Measurements from ENCODE around the gene RHOBTB3. TPM values are rescaled to one million over a fixed set of nuclear protein-coding genes. Genes with fewer than 3 reads are reported as not detected.
A peak's percentile ranks its signal among the peaks of the same experiment; 100 is the strongest.

Gene RHOBTB3
- total and polyA plus RNA-seq, 11 donors, result 24.3 to 116 (median 82.1) TPM

DNA sequence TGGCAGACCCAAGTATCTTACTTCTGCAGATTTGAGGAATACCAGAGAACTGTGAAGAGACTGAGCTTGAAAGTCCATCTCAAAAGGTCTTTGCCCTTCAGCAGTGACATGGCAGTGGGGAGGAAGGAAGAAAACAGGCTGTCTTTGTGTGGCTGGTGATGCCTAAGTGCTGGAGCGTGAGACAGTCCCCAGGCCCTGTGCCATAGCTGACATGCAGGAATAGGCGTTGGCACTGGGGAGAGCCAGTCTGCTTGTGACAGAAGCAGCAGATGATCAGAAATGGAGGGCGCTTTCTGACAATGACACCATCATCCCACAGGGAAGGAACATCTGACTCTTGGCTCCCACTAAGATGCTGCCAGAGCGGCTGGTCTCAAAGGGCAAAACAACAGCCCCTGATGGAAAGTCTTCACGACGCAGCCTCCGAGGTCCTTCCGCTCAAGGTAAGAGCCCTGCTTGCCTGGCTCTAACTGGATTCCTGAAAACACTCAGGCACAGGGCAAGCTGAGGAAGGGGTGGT is 106.9 kb downstream of the RHOBTB3 start:
- Histone ChIP-seq H3K4me3 (no peak overlapping the region), H3K27me3 (no peaks in the 10 kb centered on the region), H3K4me1 (peaks cover 0 to 82% (median 28%) of the 10 kb centered on the region in 12 donors), H3K36me3 (no peaks in the 10 kb centered on the region), H3K27ac (peak overlapping the region in 2 of 12 donors; percentile 17 to 87), H3K9me3 (no peaks in the 10 kb centered on the region)
- DNase-seq (peak in 1 of 5 donors; percentile 45), ATAC-seq (peak in 1 of 4 donors; percentile 24)
- WGBS, 4 donors, result 84 to 90% (median 88%) methylated on average over 8 of the region's 8 CpGs
- intact Hi-C loops (cut with DNase I), result loop anchor here in 2 of 10 donors (5.0 kb wide), 2 partner anchors 36 to 191 kb away; partner anchors contain the start of gene RFESD (in 1 of the 2)
- TF ChIP-seq POLR2A (IDR thresholded peaks at IDR 0.05), result no peak
- TF ChIP-seq, protein P1, sequence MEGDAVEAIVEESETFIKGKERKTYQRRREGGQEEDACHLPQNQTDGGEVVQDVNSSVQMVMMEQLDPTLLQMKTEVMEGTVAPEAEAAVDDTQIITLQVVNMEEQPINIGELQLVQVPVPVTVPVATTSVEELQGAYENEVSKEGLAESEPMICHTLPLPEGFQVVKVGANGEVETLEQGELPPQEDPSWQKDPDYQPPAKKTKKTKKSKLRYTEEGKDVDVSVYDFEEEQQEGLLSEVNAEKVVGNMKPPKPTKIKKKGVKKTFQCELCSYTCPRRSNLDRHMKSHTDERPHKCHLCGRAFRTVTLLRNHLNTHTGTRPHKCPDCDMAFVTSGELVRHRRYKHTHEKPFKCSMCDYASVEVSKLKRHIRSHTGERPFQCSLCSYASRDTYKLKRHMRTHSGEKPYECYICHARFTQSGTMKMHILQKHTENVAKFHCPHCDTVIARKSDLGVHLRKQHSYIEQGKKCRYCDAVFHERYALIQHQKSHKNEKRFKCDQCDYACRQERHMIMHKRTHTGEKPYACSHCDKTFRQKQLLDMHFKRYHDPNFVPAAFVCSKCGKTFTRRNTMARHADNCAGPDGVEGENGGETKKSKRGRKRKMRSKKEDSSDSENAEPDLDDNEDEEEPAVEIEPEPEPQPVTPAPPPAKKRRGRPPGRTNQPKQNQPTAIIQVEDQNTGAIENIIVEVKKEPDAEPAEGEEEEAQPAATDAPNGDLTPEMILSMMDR (IDR thresholded peaks at IDR 0.05), result no peak

DNA sequence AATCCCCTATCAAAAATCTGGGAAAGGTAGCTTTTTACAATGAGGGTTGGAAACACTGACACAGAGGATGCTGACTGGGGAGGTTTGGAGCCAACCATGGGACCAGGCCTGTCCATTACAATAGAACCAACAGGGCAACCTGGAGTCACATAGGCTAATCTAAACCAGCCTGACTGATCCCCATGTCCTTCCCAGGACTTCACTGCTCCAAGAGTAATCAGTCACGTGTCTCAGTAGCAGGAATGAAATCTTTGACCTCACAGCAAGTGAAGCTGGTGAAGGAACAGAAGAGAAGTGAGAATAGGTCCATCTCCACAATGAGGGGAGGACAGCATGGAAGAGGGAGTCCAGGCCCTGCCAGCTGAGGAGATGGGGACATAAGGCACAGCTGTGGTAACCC is 107.4 kb downstream of the RHOBTB3 start:
- Histone ChIP-seq H3K4me1 (peaks cover 0 to 82% (median 32%) of the 10 kb centered on the region in 12 donors), H3K36me3 (no peaks in the 10 kb centered on the region)

DNA sequence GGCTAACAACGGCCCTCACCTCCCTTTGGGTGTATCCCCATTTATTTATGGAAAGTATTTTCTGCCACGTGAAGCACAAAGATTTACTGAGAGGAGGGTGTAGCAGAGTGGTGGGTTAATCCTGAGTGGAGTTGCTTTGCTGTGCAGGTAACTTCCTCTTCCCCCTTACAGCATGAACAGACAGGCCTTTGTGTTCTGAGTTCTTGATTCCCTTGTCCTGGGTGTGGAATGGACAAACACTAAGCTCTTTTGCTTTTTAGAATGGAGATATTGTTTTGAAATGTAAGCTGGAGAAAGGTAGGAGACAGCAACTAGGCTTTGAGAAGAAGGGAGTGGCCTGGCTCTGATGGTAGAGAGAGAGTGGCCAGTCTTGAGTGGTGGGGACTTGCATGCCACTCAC is 108.5 kb downstream of the RHOBTB3 start:
- intact Hi-C loops (cut with DNase I), result loop anchor here in 6 of 10 donors (5.0 to 10.0 kb wide), 4 partner anchors 37 to 285 kb away; partner anchors contain the start of genes ARSK (in 3 of the 6), SKIC3 (in 3 of the 6) and RFESD (in 1 of the 6)

More for the DNA sequence above, 107.4 kb downstream of the RHOBTB3 start:
- no peak for ATAC-seq
- DNase-seq, result no peak
- Histone ChIP-seq H3K9me3 (no peaks in the 10 kb centered on the region), H3K27ac (no peak overlapping the region), H3K4me3 (no peak overlapping the region), H3K27me3 (no peaks in the 10 kb centered on the region)
- intact Hi-C loops (cut with DNase I), result loop anchor here in 2 of 10 donors (5.0 kb wide), 2 partner anchors 36 to 191 kb away; partner anchors contain the start of gene RFESD (in 1 of the 2)
- 73 to 91% (median 86%) methylated on average over 1 of the region's 1 CpG for WGBS, 4 donors
- no peak for TF ChIP-seq POLR2A (IDR thresholded peaks at IDR 0.05)
- TF ChIP-seq, protein P1 (IDR thresholded peaks at IDR 0.05), result no peak

More for the DNA sequence above, 108.5 kb downstream of the RHOBTB3 start:
- Histone ChIP-seq H3K36me3 (no peaks in the 10 kb centered on the region), H3K27me3 (no peaks in the 10 kb centered on the region), H3K4me3 (no peak overlapping the region), H3K9me3 (no peaks in the 10 kb centered on the region), H3K27ac (no peak overlapping the region), H3K4me1 (peaks cover 0 to 84% (median 28%) of the 10 kb centered on the region in 12 donors)
- no peak for TF ChIP-seq POLR2A (IDR thresholded peaks at IDR 0.05)
- TF ChIP-seq, protein P1 (IDR thresholded peaks at IDR 0.05), result no peak
- DNase-seq (no peak), ATAC-seq (no peak)
- WGBS, 4 donors, result 72 to 83% (median 80%) methylated on average over 2 of the region's 2 CpGs
